Fibroblast of mammary gland (primary cell): Measurements from ENCODE around the gene PIEZO1.
"Not testable (repeated sequence)": the region's sequence is repeated elsewhere in the genome, so short reads cannot be mapped to it uniquely, and the experiment has no call there.

ENCODE experiments used
- DNase-seq: peaks from one replicate; pipeline ENCODE4 v3.0.0-alpha.2; 2010; ENCODE audit warnings: low read depth
- H3K4me3 ChIP-seq: 2 replicates; pipeline ENCODE4 v1.5.1; 2011; ENCODE audit warnings: low read depth, mild to moderate bottlenecking, low read length, moderate library complexity; ENCODE audit not compliant: control insufficient read depth
- CTCF ChIP-seq: conservative IDR thresholded peaks from 2 replicates; pipeline ENCODE4 v1.5.1; 2011; ENCODE audit warnings: low read depth, low read length, inconsistent platforms; ENCODE audit not compliant: control insufficient read depth, insufficient read depth

PIEZO1 gene

GRCh38 chr16:88828711-88829110 is 43.7 kb upstream of the PIEZO1 start:
- DNase-seq, result no peak
- H3K4me3 ChIP-seq, result no peak overlapping the region
- no peak for TF ChIP-seq CTCF

GRCh38 chr16:88827727-88828126 is 42.7 kb upstream of the PIEZO1 start:
- DNase-seq, result no peak
- TF ChIP-seq CTCF, result no peak
- H3K4me3 ChIP-seq, result no peak overlapping the region

GRCh38 chr16:88826070-88826840 is 41.2 kb upstream of the PIEZO1 start:
- no peak for TF ChIP-seq CTCF
- H3K4me3 ChIP-seq, result no peak overlapping the region
- DNase-seq, result no peak

- DNase-seq, result no peak
- H3K4me3 ChIP-seq, result no peak overlapping the region
- no peak for TF ChIP-seq CTCF
These were observed 40.1 kb upstream of the PIEZO1 start for GRCh38 chr16:88825146-88825545.

GRCh38 chr16:88824256-88825077 is 39.4 kb upstream of the PIEZO1 start:
- no peak for TF ChIP-seq CTCF
- no peak overlapping the region for H3K4me3 ChIP-seq
- DNase-seq, result no peak

- DNase-seq, H3K4me3 ChIP-seq: not testable (repeated sequence)
These were observed 38.6 kb upstream of the PIEZO1 start for GRCh38 chr16:88823646-88824045.
